ENCODE measurements around the gene PTPRD.

Gene PTPRD

GRCh38 chr9:9998491-9999287 is 614.1 kb downstream of the PTPRD start:
- Histone ChIP-seq H4K20me1 (ENCODE audit: insufficient read depth, low read length, poor library complexity, severe bottlenecking) (no peaks in the 10 kb centered on the region), H3F3A (ENCODE audit: low read depth) (no peaks in the 10 kb centered on the region)
- TF ChIP-seq CTCF (conservative IDR thresholded peaks at IDR 0.05; ENCODE audit: low read length) (peak; percentile 79), EZH2phosphoT487 (IDR thresholded peaks at IDR 0.05; ENCODE audit: borderline replicate concordance) (no peak)

GRCh38 chr9:9997585-9997984 is 615.2 kb downstream of the PTPRD start:
- no peaks in the 10 kb centered on the region for H3K27me3 ChIP-seq (ENCODE audit: insufficient read depth, low read length, poor library complexity, severe bottlenecking)
- H3K9ac ChIP-seq (ENCODE audit: low read depth, low read length, poor library complexity, severe bottlenecking), result no peak overlapping the region
- no peaks in the 10 kb centered on the region for H3K36me3 ChIP-seq (ENCODE audit: insufficient read depth, low read length)
- H4K20me1 ChIP-seq (ENCODE audit: insufficient read depth, low read length, poor library complexity, severe bottlenecking), result no peaks in the 10 kb centered on the region
- no peak for TF ChIP-seq CTCF (conservative IDR thresholded peaks at IDR 0.05; ENCODE audit: low read length)
- no peak for TF ChIP-seq EZH2phosphoT487 (IDR thresholded peaks at IDR 0.05; ENCODE audit: borderline replicate concordance)
- H3K79me2 ChIP-seq (ENCODE audit: insufficient read depth, low read length), result no peaks in the 10 kb centered on the region
- no peaks in the 10 kb centered on the region for H3K9me3 ChIP-seq (ENCODE audit: insufficient read depth, low read depth, low read length)
- H2AFZ ChIP-seq (ENCODE audit: low read length), result no peak overlapping the region
- H3F3A ChIP-seq (ENCODE audit: low read depth), result no peaks in the 10 kb centered on the region
- peaks cover 28% of the 10 kb centered on the region for H3K4me1 ChIP-seq (ENCODE audit: insufficient read depth, low read length, poor library complexity, severe bottlenecking)
- no peak overlapping the region for H3K4me2 ChIP-seq (ENCODE audit: low read depth, low read length, poor library complexity, severe bottlenecking)
- H3K4me3 ChIP-seq (ENCODE audit: low read length, poor library complexity, severe bottlenecking), result no peak overlapping the region
- H3K9me2 ChIP-seq (replicated peaks; ENCODE audit: low read depth, low read length), result no peaks in the 10 kb centered on the region

More at GRCh38 chr9:9998491-9999287, 614.1 kb downstream of the PTPRD start:
- Histone ChIP-seq H3K9me3 (ENCODE audit: insufficient read depth, low read depth, low read length) (no peaks in the 10 kb centered on the region), H3K79me2 (ENCODE audit: insufficient read depth, low read length) (no peaks in the 10 kb centered on the region), H3K9me2 (replicated peaks; ENCODE audit: low read depth, low read length) (no peaks in the 10 kb centered on the region), H3K9ac (ENCODE audit: low read depth, low read length, poor library complexity, severe bottlenecking) (peak overlapping the region; percentile 43), H3K4me3 (ENCODE audit: low read length, poor library complexity, severe bottlenecking) (peak overlapping the region; percentile 63), H3K4me1 (ENCODE audit: insufficient read depth, low read length, poor library complexity, severe bottlenecking) (peaks cover 28% of the 10 kb centered on the region), H2AFZ (ENCODE audit: low read length) (peak overlapping the region; percentile 91), H3K36me3 (ENCODE audit: insufficient read depth, low read length) (no peaks in the 10 kb centered on the region), H3K4me2 (ENCODE audit: low read depth, low read length, poor library complexity, severe bottlenecking) (peak overlapping the region; percentile 73), H3K27me3 (ENCODE audit: insufficient read depth, low read length, poor library complexity, severe bottlenecking) (no peaks in the 10 kb centered on the region)

- Histone ChIP-seq H3F3A (ENCODE audit: low read depth) (no peaks in the 10 kb centered on the region), H4K20me1 (ENCODE audit: insufficient read depth, low read length, poor library complexity, severe bottlenecking) (no peaks in the 10 kb centered on the region), H3K4me3 (ENCODE audit: low read length, poor library complexity, severe bottlenecking) (no peak overlapping the region), H3K9me2 (replicated peaks; ENCODE audit: low read depth, low read length) (no peaks in the 10 kb centered on the region), H2AFZ (ENCODE audit: low read length) (peak overlapping the region; percentile 93), H3K9ac (ENCODE audit: low read depth, low read length, poor library complexity, severe bottlenecking) (no peak overlapping the region), H3K79me2 (ENCODE audit: insufficient read depth, low read length) (no peaks in the 10 kb centered on the region), H3K4me1 (ENCODE audit: insufficient read depth, low read length, poor library complexity, severe bottlenecking) (peaks cover 28% of the 10 kb centered on the region), H3K27me3 (ENCODE audit: insufficient read depth, low read length, poor library complexity, severe bottlenecking) (no peaks in the 10 kb centered on the region), H3K4me2 (ENCODE audit: low read depth, low read length, poor library complexity, severe bottlenecking) (no peak overlapping the region), H3K9me3 (ENCODE audit: insufficient read depth, low read depth, low read length) (no peaks in the 10 kb centered on the region), H3K36me3 (ENCODE audit: insufficient read depth, low read length) (no peaks in the 10 kb centered on the region)
- no peak for TF ChIP-seq CTCF (conservative IDR thresholded peaks at IDR 0.05; ENCODE audit: low read length)
- TF ChIP-seq EZH2phosphoT487 (IDR thresholded peaks at IDR 0.05; ENCODE audit: borderline replicate concordance), result no peak
Observed at GRCh38 chr9:9996259-9996658, 616.5 kb downstream of the PTPRD start.

Measured in Loucy (cell line).